ENCODE measurements around the gene IFI6. TPM values are rescaled to one million over a fixed set of nuclear protein-coding genes. Genes with fewer than 3 reads are reported as not detected.

IFI6 gene
- total and polyA plus RNA-seq, 2 donors (not counting 1 experiment from before 2014, with no cell fraction given), result 11.7 to 12.0 TPM

DNA sequence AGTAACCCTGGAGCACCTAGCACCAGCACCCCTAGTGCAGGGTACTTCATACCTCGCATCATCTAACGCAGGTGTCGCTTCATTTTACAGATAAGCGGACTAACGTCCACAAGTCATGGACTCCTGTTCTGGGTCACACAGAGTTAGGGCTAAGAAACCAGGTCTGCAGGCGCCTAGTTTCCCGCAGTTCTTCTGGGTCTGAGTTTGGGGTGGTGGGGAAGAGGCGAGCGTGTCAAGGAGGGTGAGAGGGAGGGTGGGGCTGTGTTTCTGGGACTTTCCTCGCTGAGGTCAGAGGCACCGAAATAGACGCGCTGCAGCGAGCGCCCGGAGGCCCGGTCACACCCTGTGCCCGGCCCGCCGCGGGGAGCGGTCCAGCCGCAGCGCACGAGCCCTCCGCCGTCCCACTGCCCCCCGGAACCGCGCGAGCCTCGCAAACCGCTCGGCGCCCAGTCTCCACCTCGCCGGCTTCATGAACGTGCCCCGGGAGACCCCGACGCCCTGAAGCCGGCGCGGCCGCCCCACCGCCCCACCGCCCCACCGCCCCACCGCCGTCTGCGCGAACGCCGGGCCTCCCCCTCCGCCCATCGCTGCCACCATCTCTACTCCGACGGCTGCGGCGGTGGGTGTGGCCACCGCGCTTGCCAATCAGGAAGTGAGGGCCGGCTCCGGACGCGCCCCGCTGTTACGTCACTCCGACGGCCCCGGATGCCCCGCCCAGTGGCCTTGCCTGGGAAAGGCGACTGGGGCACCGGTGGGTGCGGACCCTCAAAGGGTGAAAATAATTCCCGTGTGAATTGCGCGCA, 12.3 kb downstream of the IFI6 start:
- peaks cover 42 to 68% of the 10 kb centered on the region in 2 donors for H3K4me1 ChIP-seq (ENCODE audit: control insufficient read depth in 2 of 2, insufficient read depth in 2 of 2, low read length in 2 of 2)
- ATAC-seq (ENCODE audit: low read depth), result peak; percentile 70
- peak overlapping the region; percentile 22 to 65 (median 39) for H3K4me3 ChIP-seq (ENCODE audit: control extremely low read depth in 1 of 5, extremely low read depth in 1 of 5, insufficient read depth in 1 of 5, low read depth in 2 of 5, low read length in 4 of 5)
- H3K4me2 ChIP-seq (replicated peaks; ENCODE audit: low read depth, low read length, poor library complexity, severe bottlenecking), result peak overlapping the region; percentile 89
- Mint-ChIP-seq H3K4me1 (peaks cover 61% of the 10 kb centered on the region), H3K27ac (peak overlapping the region; percentile 99), H3K27me3 (no peaks in the 10 kb centered on the region), H3K4me3 (peak overlapping the region; percentile 90), H3K9me3 (ENCODE audit: insufficient read depth) (no peaks in the 10 kb centered on the region)
- H3K79me2 ChIP-seq (ENCODE audit: control insufficient read depth, insufficient read depth, low read length), result no peaks in the 10 kb centered on the region
- peak; percentile 96 for DNase-seq
- intact Hi-C loops (cut with micrococcal nuclease), result loop anchor here (1.0 to 10.0 kb wide), 5 partner anchors 15 to 555 kb away; partner anchors contain the start of gene WASF2
- WGBS (ENCODE audit: insufficient coverage), result 5% methylated on average over 66 of the region's 78 CpGs
- no peaks in the 10 kb centered on the region for H3K9me3 ChIP-seq (ENCODE audit: control extremely low read depth in 1 of 3, control insufficient read depth in 2 of 3, insufficient read depth in 1 of 3, low read length in 2 of 3)
- no peak for TF ChIP-seq EZH2 (IDR thresholded peaks at IDR 0.05; ENCODE audit: borderline replicate concordance, insufficient read depth, low read depth, low read length, poor library complexity, severe bottlenecking)
- TF ChIP-seq, protein P1, sequence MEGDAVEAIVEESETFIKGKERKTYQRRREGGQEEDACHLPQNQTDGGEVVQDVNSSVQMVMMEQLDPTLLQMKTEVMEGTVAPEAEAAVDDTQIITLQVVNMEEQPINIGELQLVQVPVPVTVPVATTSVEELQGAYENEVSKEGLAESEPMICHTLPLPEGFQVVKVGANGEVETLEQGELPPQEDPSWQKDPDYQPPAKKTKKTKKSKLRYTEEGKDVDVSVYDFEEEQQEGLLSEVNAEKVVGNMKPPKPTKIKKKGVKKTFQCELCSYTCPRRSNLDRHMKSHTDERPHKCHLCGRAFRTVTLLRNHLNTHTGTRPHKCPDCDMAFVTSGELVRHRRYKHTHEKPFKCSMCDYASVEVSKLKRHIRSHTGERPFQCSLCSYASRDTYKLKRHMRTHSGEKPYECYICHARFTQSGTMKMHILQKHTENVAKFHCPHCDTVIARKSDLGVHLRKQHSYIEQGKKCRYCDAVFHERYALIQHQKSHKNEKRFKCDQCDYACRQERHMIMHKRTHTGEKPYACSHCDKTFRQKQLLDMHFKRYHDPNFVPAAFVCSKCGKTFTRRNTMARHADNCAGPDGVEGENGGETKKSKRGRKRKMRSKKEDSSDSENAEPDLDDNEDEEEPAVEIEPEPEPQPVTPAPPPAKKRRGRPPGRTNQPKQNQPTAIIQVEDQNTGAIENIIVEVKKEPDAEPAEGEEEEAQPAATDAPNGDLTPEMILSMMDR (IDR thresholded peaks at IDR 0.05), result no peak
- H3K27me3 ChIP-seq (replicated peaks in 1 of 4; ENCODE audit: control extremely low read depth in 1 of 4, control insufficient read depth in 3 of 4, insufficient read depth in 4 of 4, low read length in 3 of 4), result no peaks in the 10 kb centered on the region
- peak overlapping the region; percentile 73 for H3K9ac ChIP-seq (ENCODE audit: low read length)
- H3K27ac ChIP-seq (ENCODE audit: low read length in 2 of 2), result peak overlapping the region; percentile 98 to 100
- no peaks in the 10 kb centered on the region for H4K20me1 ChIP-seq (ENCODE audit: control insufficient read depth, insufficient read depth, low read length, poor library complexity, severe bottlenecking)
- H3K36me3 ChIP-seq (replicated peaks in 1 of 2; ENCODE audit: control extremely low read depth in 1 of 2, control insufficient read depth in 1 of 2, extremely low read depth in 1 of 2, insufficient read depth in 2 of 2, low read length in 1 of 2), result no peaks in the 10 kb centered on the region
- ChIA-PET CTCF (interaction anchor here (1.2 to 8.8 kb wide), 14 partner anchors 10 to 264 kb away, joined by 3 to 473 read pairs (median 8); partner anchors contain the start of gene AHDC1), POLR2A (interaction anchor here (0.9 to 6.7 kb wide), 6 partner anchors 10 to 257 kb away, joined by 3 to 55 read pairs (median 5); partner anchors contain the start of gene FGR)
- peak overlapping the region; percentile 65 for H2AFZ ChIP-seq (ENCODE audit: insufficient read depth, low read depth, low read length, poor library complexity, severe bottlenecking)

All from B cell (primary cell).